ENCODE measurements around the gene LDLRAD4.

LDLRAD4 gene

GRCh38 chr18:13232086-13232917, 13.7 kb downstream of the LDLRAD4 start:
- TF ChIP-seq, protein P1, sequence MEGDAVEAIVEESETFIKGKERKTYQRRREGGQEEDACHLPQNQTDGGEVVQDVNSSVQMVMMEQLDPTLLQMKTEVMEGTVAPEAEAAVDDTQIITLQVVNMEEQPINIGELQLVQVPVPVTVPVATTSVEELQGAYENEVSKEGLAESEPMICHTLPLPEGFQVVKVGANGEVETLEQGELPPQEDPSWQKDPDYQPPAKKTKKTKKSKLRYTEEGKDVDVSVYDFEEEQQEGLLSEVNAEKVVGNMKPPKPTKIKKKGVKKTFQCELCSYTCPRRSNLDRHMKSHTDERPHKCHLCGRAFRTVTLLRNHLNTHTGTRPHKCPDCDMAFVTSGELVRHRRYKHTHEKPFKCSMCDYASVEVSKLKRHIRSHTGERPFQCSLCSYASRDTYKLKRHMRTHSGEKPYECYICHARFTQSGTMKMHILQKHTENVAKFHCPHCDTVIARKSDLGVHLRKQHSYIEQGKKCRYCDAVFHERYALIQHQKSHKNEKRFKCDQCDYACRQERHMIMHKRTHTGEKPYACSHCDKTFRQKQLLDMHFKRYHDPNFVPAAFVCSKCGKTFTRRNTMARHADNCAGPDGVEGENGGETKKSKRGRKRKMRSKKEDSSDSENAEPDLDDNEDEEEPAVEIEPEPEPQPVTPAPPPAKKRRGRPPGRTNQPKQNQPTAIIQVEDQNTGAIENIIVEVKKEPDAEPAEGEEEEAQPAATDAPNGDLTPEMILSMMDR (IDR thresholded peaks at IDR 0.05; ENCODE audit: low read depth, low read length) = no peak
- no peak overlapping the region for H3K4me3 ChIP-seq (replicated peaks in 1 of 2; ENCODE audit: low read depth in 2 of 2, low read length in 2 of 2)
- DNase-seq (ENCODE audit: low read depth in 2 of 2) = no peak

DNA sequence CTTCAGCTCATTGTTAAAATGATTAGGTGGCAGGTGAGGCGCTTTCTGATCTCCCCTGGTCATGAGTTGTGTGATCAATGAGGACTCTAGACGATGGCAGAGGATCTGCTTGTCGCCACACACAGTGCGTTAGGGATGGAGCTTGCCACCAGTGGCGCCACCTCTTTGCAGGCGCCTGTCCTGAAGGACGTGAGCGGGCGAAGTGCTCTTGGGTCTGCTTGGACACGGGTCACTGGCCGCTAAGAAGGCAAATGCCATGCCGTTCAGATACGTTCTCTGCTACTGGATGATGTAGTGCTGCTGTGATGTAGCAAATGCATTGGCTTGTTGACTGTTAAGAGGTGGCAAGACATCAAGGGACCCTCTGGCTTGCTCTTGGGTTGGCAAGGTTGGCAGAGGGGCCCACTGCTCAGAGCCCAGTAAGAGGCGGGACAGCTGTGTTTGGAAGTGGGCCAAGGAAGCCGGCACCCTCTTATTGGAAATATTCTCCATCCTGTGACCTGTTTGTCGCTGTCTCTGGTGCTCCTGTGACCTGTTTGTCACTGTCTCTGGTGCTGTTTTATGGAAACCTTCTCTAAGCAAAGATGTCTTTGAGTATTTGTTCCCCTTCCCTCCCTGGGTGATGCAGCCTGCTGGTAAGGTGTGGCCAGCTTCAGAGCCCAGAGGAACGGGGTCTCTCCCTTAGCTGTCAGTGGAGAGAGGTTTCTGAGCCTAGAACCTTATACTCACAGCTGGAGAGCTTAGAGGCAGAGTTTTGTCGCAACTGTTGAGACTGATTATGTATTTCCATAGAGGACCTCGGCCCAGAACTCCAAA, 14.6 kb downstream of the LDLRAD4 start:
- DNase-seq (ENCODE audit: low read depth in 2 of 2) = no peak
- H3K4me3 ChIP-seq (replicated peaks in 1 of 2; ENCODE audit: low read depth in 2 of 2, low read length in 2 of 2) = no peak overlapping the region
- TF ChIP-seq, protein P1 (IDR thresholded peaks at IDR 0.05; ENCODE audit: low read depth, low read length) = no peak

GRCh38 chr18:13233787-13234783, 15.5 kb downstream of the LDLRAD4 start:
- H3K4me3 ChIP-seq (replicated peaks in 1 of 2; ENCODE audit: low read depth in 2 of 2, low read length in 2 of 2) = no peak overlapping the region
- TF ChIP-seq, protein P1 (IDR thresholded peaks at IDR 0.05; ENCODE audit: low read depth, low read length) = no peak
- no peak for DNase-seq (ENCODE audit: low read depth in 2 of 2)

GRCh38 chr18:13235421-13235831, 16.9 kb downstream of the LDLRAD4 start:
- TF ChIP-seq, protein P1 (IDR thresholded peaks at IDR 0.05; ENCODE audit: low read depth, low read length) = no peak
- no peak overlapping the region for H3K4me3 ChIP-seq (replicated peaks in 1 of 2; ENCODE audit: low read depth in 2 of 2, low read length in 2 of 2)
- no peak for DNase-seq (ENCODE audit: low read depth in 2 of 2)

DNA sequence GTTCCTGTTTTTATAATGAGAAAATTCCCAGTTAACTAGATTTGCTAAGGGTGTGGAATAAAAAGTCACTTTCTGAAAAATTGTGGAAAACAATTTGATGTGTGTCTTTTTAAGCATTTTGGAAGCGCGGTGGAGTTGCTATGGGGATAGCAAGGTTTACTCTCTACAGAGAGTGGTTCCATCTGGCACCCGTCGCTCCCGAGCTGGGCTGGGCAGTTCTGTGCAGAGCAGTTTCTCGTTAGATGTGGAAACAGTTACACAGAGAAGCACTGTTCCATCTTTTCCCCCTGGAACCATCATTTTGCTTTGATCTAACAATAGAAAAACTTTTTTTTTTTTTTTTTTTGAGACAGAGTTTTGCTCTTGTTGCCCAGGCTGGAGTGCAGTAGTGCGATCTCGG, 17.4 kb downstream of the LDLRAD4 start:
- DNase-seq (ENCODE audit: low read depth in 2 of 2) = no peak
- no peak overlapping the region for H3K4me3 ChIP-seq (replicated peaks in 1 of 2; ENCODE audit: low read depth in 2 of 2, low read length in 2 of 2)
- TF ChIP-seq, protein P1 (IDR thresholded peaks at IDR 0.05; ENCODE audit: low read depth, low read length) = no peak

DNA sequence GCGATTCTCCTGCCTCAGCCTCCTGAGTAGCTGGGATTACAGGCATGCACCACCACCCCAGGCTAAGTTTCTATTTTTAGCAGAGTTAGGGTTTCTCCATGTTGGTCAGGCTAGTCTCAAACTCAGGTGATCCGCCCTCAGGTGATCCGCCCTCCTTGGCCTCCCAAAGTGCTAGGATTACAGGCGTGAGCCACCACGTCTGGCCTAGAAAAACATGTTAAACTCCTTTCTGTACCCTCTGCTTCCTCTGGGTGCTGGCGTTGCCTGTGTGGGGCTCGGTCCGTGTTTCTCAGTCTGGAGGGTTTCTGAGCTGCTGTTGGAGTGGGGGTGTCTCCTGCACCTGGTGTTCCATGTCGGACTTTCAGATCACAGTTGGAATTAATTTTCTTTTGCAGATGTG, 17.9 kb downstream of the LDLRAD4 start:
- TF ChIP-seq, protein P1 (IDR thresholded peaks at IDR 0.05; ENCODE audit: low read depth, low read length) = no peak

More for the DNA sequence above, 17.9 kb downstream of the LDLRAD4 start:
- DNase-seq (ENCODE audit: low read depth in 2 of 2) = no peak
- H3K4me3 ChIP-seq (replicated peaks in 1 of 2; ENCODE audit: low read depth in 2 of 2, low read length in 2 of 2) = no peak overlapping the region
